HG02938 (cell line): ENCODE data around the gene VAPB.
"Not testable (repeated sequence)": the region's sequence is repeated elsewhere in the genome, so short reads cannot be mapped to it uniquely, and the experiment has no call there.

Experiments used
- ATAC-seq: cut with Tn5 transposase; IDR thresholded peaks from one replicate; pipeline ENCODE4 v1.9.1; 2021; ENCODE audit warnings: mild to moderate bottlenecking, moderate library complexity; ENCODE audit not compliant: unreplicated experiment

Gene VAPB, protein sequence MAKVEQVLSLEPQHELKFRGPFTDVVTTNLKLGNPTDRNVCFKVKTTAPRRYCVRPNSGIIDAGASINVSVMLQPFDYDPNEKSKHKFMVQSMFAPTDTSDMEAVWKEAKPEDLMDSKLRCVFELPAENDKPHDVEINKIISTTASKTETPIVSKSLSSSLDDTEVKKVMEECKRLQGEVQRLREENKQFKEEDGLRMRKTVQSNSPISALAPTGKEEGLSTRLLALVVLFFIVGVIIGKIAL

DNA sequence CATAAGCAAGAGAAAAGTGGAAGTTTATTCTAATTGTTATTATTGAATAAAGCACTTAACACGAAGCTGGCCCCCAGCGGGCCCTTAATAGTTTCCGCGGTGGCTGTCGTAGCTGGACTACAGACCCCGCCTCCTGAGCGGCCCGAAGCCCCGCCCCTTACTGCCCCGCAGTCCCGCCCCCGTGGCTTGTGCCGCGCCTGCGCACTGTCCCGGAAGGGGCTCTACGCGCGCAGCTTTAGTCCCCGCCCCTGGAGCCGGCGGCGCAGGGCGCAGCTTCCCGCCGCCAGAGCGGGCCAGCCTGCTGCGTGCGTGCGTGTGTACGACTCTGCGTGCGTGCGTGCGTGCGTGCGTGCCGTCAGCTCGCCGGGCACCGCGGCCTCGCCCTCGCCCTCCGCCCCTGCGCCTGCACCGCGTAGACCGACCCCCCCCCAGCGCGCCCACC lies at the start of gene VAPB:
Gene VAPB (plus strand): TSS at position 348 of the 442 bp plus-strand sequence. CDS start 231 bp downstream, outside the sequence.
- peak; percentile 88 for ATAC-seq

DNA sequence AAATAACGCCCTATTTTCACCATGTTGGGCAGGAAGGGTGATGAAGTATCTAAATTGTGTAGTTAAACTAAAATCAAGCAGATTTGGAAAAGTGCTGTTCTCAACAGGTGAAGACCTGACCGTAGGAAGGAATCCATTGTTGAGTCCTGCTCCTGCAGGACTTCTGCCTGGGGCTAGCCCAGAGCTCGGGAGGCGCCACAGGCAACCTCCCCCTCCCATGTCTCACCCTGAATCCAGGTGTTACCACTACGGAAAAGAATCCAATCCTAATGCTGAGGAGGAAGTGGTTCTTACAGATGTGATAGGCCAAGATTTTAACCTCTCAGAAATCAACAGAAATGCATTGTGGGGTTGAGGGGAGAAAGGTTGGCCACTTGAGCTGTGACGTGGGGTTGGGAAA lies 49.3 kb upstream of the VAPB start:
- ATAC-seq, result no peak

DNA sequence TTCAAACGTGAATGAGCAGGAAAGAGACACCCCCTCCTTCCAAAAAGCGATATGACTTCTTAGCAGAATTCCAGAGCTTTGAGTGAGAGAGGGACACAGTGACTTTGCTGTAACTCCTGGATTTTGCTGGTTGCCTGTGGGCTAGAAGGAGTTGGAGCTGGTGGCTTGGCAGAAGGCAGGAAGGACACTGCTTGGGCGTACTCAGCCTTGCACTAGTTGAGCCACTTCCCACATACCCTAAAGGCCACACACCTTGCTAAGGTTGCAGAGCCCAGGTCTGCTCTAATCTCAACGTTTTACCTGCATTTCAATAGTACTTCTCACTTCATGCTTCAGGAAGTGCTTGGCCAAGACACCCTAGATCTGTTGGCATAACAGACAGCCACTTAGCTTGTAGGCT lies 48.9 kb upstream of the VAPB start:
- no peak for ATAC-seq

DNA sequence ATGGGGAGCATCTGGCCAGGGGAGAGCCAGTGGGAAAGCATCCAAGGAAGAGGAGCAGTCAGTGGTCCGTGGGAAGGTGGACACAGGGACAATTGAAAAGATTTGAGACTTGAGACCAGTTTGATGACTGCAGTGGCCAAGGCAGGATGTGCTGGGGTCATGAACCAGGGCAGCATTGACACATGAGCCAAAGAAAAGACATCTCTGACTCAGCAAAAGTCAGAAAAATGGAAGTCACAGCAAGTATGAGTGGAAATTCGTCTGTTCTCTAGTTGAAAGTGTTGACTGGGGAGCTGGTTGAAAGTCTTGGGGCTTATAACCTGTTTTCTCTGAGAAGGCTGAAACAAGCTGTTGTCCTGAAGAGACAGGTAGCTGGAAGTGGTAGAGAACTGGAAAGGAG lies 48.2 kb upstream of the VAPB start:
- ATAC-seq, result no peak

DNA sequence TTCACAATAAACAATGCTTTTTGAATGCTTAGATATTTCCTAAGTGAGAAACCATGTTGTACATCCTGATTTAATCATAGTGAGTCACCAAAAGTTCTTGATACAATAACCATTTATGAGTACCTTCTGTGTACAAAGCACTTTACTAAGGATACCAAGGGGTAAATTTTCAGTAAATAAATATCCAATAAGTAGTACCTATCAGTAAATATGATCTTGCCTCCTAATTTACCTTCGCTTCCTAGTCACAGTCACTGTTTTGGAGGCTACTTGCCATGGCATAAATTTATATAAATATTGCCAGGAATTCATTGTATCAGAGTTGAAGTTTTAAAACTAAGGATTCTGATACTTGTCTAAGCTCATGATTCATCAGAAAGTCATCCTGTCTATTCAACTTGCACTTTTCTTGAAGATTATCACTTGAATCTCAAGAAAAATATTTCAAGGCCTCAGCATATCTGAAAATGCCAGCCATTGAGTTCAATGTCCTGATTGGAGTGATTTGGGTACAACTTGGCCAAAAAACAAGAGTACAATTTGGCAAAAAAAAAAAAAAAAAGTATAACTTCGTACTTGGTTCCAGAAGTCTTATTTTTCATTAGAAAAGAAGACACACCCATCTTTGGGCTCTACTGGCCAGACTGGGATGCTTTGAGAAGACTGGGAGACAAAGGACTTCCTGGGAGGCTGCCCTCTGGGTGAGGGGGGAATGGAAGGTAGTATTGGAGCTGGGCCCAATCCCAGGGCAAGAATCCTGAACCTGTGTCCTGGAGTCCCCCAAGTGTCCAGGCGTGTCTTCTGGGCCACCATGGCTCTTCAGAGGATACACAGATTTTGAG lies 46.7 kb upstream of the VAPB start:
- ATAC-seq, result no peak

DNA sequence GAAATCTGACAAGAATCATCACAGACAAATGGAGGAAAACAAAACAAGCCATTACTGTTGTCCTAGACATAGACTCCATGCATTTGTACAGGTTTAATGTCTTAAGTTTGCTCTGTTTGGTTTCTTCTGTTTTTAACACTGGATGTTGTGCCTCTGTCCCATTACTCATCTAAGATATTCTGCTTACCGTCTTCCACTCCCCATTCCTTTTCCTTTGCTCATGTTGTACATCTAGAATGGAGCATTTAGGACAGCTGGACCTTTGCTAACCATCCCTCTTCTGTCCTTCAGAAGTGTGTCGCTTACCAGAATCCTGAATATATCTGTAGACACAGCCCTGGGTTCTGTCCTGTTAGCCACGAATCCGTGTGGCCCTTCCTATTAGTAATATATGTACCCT lies 44.3 kb upstream of the VAPB start:
- ATAC-seq, result no peak

- no peak for ATAC-seq
These were observed 39.5 kb upstream of the VAPB start for GRCh38 chr20:58349570-58349969.

- no peak for ATAC-seq
These were observed 36.6 kb upstream of the VAPB start for GRCh38 chr20:58352468-58352867.

GRCh38 chr20:58359441-58359840 lies 29.6 kb upstream of the VAPB start:
- ATAC-seq, result no peak

GRCh38 chr20:58360936-58361335 lies 28.1 kb upstream of the VAPB start:
- no peak for ATAC-seq

DNA sequence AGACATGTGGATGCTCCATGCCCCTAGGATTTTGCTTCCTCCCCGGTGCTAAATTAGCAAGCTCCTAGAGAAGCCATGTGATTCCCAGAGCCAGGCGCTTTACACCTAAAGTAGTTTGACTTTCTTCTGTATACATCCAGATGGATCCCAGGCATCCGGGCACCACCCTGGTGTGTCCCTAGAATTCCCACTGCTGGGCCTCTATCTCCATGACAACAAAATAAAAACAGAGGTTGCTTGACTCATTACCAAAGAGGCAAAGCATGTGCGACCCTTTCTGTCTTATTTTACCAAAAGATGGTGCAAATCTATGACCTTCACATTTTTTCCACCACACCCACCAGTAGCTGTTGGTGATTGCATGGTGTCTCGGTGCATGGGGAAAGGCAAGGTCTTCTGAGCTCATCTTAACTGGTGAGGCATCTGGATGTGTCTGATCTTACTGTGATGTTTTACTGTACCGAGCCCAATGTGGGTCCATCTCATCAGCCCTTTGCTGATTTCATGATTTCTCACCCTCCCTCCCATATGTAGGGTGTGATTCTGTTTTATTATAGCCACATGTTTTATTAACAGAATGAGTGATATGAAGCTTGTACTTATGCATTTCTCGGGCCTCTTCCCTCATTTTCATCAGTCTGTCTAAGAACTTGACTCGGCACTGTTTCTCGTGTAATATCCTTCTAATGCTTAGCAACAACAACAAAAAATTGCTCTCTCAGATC lies 27.4 kb upstream of the VAPB start:
- ATAC-seq, result no peak

GRCh38 chr20:58362206-58362516 lies 26.9 kb upstream of the VAPB start:
- no peak for ATAC-seq

DNA sequence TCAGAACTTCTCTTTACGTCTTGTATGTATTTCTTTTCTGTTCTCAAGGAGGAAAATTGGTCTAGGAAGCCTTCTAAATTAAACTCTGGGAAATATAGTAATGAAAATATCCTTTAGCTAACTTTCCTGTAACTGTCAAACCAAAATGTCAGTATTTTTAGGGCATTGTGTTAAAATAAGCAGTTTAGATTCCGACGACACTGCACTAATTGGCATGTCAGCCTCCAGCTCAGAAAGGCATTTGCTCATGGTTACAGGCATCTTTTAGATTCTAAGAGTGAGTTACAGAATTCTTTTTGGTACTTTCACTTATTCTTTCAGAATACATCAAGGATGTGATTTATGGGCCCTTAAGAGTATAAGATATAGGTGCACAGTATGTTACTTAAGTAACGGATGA lies 26.1 kb upstream of the VAPB start:
- ATAC-seq, result no peak

- ATAC-seq, result no peak
These were observed 22.2 kb upstream of the VAPB start for GRCh38 chr20:58366866-58367265.

GRCh38 chr20:58372806-58373205 lies 16.2 kb upstream of the VAPB start:
- no peak for ATAC-seq

DNA sequence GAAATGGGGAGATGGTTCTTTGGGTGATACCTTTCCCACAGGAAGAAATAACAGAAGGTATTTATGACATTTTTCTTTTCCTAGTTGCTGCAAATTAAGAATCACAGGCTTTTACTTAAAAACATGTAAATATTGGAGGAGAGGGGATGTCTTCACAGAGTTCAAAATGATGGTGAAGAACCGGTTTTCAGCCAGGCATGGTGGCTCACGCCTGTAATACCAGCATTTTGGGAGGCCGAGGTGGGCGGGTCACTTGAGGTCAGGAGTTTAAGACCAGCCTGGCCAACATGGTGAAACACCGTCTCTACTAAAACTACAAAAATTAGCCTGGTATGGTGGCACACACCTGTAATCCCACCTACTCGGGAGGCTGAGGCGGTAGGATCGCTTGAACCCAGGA lies 15.7 kb upstream of the VAPB start:
- not testable (repeated sequence) for ATAC-seq

DNA sequence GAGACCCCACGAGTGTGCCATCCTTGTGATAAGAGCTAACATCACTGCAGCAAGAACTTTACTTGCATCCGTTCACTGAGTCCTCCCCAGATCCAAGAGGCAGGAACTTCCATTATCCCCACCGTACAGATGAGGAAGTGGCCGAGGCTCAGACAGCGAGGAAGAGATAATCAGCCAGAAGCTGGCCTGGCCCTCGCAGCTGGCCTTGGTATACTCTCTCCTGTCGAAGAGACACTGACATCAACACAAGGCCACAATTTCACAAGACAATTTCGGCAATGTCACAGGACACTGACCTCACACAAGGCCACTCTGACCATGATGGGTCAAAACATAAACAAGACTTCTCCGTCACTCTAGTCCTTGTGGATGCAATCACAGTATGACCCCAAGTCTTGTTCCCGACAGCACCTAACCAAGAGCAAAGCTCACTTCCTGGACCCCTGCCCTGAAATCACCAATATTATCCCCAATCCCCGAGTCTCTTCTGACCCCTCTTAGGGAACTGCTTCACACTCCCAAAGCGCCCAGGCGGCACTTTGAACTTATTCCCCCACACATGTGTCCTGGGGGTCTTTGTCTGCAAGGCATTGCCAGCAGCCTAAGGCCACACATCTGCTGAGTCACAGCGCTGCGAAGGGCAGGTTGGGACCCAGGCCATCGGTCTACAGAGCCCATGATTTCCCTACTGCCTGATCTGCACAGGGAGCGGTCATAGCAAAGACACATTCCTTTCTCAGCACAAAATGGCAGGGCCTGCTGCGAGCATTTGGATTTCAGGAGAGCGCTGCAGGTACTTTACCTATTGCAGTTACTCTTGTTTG lies 14.8 kb upstream of the VAPB start:
- ATAC-seq, result no peak

- no peak for ATAC-seq
These were observed 13.9 kb upstream of the VAPB start for GRCh38 chr20:58374906-58375758.

GRCh38 chr20:58375759-58376352 lies 13.2 kb upstream of the VAPB start:
- ATAC-seq, result no peak

GRCh38 chr20:58377017-58377416 lies 12.0 kb upstream of the VAPB start:
- no peak for ATAC-seq
